Cardiac fibroblast (primary cell): ENCODE measurements around the gene LRRC8C.

ENCODE experiments used
- DNase-seq, 2 donors: peaks; one replicate each; pipeline versions ENCODE4 v3.0.0 to v3.0.0-alpha.2; 2010; ENCODE audit warnings: low read depth in 2 of 2
- H3K4me3 ChIP-seq, 2 donors: replicated peaks in 1 of 2; 1 replicate in 1 of 2; 2 replicates in 1 of 2; pipeline ENCODE4 v1.5.1; 2011; ENCODE audit warnings: low read depth in 2 of 2, low read length in 2 of 2, mild to moderate bottlenecking in 2 of 2, moderate library complexity in 1 of 2
- CTCF ChIP-seq: IDR thresholded peaks from one replicate; pipeline ENCODE4 v1.5.1; 2011; ENCODE audit warnings: low read depth, mild to moderate bottlenecking, low read length, inconsistent platforms

LRRC8C gene

GRCh38 chr1:89607156-89607555 lies 25.8 kb upstream of the LRRC8C start:
- no peak for DNase-seq
- no peak for TF ChIP-seq CTCF
- H3K4me3 ChIP-seq = no peak overlapping the region

DNA sequence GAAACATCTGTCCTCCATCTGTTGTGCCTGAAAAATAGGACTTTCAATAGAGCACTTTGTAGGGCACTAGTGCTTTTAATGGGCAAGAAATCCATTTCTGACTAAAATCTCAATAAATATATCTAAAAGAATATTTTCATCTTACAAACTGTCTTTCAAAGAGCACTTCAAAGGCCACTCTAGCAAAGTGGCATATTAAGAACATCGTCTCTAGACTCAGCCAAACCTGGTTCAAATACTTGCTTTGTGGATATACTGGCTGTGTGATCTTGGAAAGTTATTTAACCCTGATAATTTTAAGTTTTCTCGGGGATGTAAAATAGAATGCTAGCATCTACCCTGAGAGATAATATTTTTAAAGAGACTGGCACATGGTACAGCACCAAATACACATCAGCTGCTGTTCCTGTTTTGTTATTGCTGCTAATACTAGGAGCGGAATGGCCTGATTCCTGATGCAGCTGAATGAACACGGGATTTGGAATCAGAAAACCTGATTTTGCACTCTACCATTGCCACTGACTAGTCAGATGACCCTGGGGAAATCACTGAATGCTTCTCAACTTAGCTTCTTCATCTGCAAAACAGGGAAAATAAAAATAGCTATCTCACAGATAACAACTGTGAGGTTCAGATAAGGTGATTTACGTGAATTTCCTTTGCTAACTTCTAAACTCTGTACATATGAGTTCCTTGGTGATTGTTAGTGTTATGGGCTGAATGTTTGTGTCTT lies 25.2 kb upstream of the LRRC8C start:
- peak in 1 of 2 donors; percentile 16 for DNase-seq
- no peak overlapping the region for H3K4me3 ChIP-seq
- TF ChIP-seq CTCF = no peak

DNA sequence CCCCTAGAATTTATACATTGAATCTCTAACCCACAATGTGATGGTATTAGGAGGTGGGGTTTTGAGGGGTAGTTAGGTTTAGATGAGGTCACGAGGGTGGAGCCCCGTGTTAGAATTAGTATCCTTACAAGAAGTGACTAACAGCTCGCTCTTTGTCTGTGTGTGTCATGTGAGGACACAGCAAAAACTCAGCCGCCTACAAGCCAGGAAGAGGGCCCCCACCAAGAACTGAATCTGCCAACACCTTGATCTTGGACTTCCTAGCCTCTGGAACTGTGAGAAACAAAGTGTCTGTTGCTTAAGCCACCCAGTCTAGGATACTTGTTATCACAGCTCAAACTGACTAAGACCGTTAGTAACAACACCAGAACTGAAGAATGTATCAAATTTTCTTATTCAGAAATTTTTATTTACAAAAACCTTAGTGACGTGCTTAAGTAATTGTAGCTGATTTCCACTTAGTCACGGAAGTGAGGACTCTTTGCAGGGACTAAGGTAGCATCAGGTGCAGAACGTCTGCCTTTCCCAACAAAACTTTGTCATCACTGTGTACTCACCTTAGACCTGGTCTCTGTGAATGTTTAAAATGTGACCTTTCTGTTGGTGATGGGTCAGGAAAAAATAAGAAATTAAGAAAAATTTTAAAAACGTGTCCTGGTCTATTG lies 24.5 kb upstream of the LRRC8C start:
- peak; percentile 69 to 78 for DNase-seq

DNA sequence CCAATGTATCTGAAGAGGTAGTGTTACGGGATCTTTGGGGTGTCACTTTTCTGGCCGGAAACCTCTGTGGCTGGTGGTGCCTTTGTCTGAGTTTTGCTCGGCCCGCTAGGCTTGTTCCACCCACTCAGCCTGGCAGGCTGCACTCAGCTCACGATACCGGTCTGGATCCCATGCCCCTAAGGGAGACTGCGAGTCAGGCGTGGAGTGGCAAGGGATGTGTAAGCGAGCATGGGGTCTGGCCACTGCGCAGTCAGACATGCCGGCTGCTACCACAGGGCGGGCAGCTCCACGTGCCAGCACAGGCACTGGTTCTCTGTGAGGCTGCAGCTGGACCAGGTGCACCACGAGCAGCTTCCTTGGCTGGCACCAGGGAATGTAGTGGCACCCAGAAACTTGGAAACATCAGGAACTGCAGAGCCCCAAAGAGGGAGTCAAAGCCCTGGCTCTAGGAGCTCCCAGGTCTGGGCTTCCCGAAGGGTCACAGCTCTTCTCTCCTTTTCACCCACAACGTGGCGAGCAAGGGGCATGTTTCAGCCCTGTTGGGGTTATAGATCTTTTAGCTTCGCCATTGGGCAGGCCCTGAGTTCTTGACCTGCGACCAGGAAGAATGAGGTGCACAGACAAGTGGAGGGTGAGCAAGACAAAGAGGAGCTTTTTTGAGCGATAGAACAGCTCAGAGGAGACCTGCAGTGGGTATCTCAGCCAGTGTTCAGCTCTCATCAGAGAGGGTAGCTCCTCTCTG lies 23.8 kb upstream of the LRRC8C start:
- no peak for DNase-seq
- no peak overlapping the region for H3K4me3 ChIP-seq
- TF ChIP-seq CTCF = no peak

More for the DNA sequence above, 24.5 kb upstream of the LRRC8C start:
- no peak for TF ChIP-seq CTCF
- H3K4me3 ChIP-seq = no peak overlapping the region

- TF ChIP-seq CTCF = no peak
- no peak for DNase-seq
- no peak overlapping the region for H3K4me3 ChIP-seq
Observed at GRCh38 chr1:89609781-89610456, 23.0 kb upstream of the LRRC8C start.

DNA sequence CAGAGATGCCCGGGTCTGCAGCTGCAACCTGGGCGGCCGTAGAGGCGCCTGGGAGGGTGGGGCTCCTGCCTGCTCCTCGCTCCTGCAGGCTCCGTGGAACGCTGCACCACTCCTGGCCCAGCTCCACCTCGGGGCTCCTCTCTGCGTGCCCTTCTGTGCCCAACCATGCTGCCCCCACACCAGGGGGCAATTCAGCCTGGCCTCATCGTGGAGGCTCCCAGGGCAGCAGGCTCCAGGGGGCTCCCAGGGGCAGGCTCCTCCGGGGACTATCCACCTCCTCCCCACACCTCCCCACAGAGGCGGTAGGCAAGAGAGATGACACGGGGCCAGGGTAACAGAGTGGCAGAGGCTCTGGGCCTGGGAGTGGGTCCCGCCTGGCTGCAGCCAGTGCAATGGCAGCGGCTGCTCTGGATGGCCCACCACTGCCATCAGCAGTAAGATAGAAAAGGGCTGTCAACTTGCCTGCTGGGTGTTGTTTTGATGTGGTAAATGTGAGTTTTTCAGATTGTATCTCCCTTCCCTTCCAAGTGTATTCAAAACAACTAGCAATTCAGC lies 22.4 kb upstream of the LRRC8C start:
- H3K4me3 ChIP-seq = no peak overlapping the region
- DNase-seq = no peak
- TF ChIP-seq CTCF = no peak
